ENCODE measurements around the gene CAPZB. TPM values are rescaled to one million over a fixed set of nuclear protein-coding genes. Genes with fewer than 3 reads are reported as not detected.

Gene CAPZB
- total RNA-seq, 1 donor from 2014 or later, result 403 TPM

DNA sequence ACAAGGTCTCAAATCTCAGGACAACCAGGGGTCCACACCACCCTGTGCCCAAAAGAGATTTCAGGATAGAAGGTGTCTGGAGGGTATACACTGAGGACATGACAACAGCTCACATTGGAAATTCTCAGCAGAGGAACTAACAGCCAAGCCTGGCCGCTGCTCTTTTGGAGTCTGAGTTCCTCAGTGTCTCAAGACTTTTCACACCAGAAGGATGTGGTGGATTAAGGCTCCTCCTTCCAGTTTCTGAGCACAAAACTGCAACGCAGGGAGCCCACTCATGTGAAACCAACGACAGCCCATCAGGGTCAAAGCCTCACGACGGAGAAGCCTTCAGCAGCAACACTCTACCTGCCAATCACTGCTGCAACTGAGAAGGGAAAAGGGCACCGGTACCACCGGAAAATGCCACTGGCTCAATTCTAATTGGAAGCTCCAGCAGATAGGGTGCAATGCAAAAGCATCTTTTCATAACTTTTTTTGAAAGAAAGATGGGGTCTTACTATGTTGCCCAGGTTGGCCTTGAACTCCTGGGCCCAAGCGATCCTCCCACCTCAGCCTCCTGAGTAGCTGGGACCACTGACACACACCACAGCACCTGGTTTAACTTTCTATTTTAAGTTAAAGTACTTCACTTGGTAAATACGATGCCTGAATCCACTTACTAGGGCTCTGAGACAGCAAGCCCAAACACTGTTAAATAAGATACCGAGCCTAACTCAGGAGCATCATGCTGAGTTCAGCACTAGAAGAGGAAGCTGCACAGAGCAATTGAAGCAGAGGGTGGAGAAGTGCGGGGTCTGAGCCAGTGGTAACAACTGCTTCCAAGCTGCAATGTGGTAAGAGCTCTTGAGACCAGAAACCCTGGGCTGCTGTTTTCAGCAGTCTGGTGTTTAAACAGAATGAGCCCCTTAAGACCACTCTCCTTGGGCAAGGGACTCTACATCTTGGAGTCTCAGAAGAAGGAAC is 7.8 kb downstream of the CAPZB start:
- H3K27ac Mint-ChIP-seq (ENCODE audit: unreplicated experiment), result peak overlapping the region; percentile 7
- peaks cover 4% of the 10 kb centered on the region for H3K36me3 Mint-ChIP-seq (ENCODE audit: unreplicated experiment)
- TF ChIP-seq CTCF (IDR thresholded peaks at IDR 0.05), result no peak
- peaks cover 51% of the 10 kb centered on the region for H3K4me1 Mint-ChIP-seq (ENCODE audit: unreplicated experiment)
- H3K9me3 Mint-ChIP-seq (ENCODE audit: unreplicated experiment), result no peaks in the 10 kb centered on the region
- no peak overlapping the region for H3K4me3 Mint-ChIP-seq (ENCODE audit: unreplicated experiment)
- DNase-seq (ENCODE audit: extremely low spot score, unreplicated experiment), result no peak
- no peaks in the 10 kb centered on the region for H3K27me3 Mint-ChIP-seq (ENCODE audit: unreplicated experiment)

GRCh38 chr1:19476450-19477190 is 8.7 kb downstream of the CAPZB start:
- no peak for TF ChIP-seq CTCF (IDR thresholded peaks at IDR 0.05)
- no peak for DNase-seq (ENCODE audit: extremely low spot score, unreplicated experiment)
- peak overlapping the region; percentile 7 for H3K27ac Mint-ChIP-seq (ENCODE audit: unreplicated experiment)
- H3K4me1 Mint-ChIP-seq (ENCODE audit: unreplicated experiment), result peaks cover 48% of the 10 kb centered on the region
- no peak overlapping the region for H3K4me3 Mint-ChIP-seq (ENCODE audit: unreplicated experiment)
- H3K27me3 Mint-ChIP-seq (ENCODE audit: unreplicated experiment), result no peaks in the 10 kb centered on the region
- H3K9me3 Mint-ChIP-seq (ENCODE audit: unreplicated experiment), result no peaks in the 10 kb centered on the region
- H3K36me3 Mint-ChIP-seq (ENCODE audit: unreplicated experiment), result peaks cover 7% of the 10 kb centered on the region

- TF ChIP-seq CTCF (IDR thresholded peaks at IDR 0.05), result no peak
- H3K4me3 Mint-ChIP-seq (ENCODE audit: unreplicated experiment), result no peak overlapping the region
- H3K27ac Mint-ChIP-seq (ENCODE audit: unreplicated experiment), result no peak overlapping the region
- DNase-seq (ENCODE audit: extremely low spot score, unreplicated experiment), result no peak
- no peaks in the 10 kb centered on the region for H3K9me3 Mint-ChIP-seq (ENCODE audit: unreplicated experiment)
- no peaks in the 10 kb centered on the region for H3K27me3 Mint-ChIP-seq (ENCODE audit: unreplicated experiment)
- peaks cover 37% of the 10 kb centered on the region for H3K4me1 Mint-ChIP-seq (ENCODE audit: unreplicated experiment)
- H3K36me3 Mint-ChIP-seq (ENCODE audit: unreplicated experiment), result peaks cover 7% of the 10 kb centered on the region
Measured at GRCh38 chr1:19475296-19475695, 10.0 kb downstream of the CAPZB start.

- Mint-ChIP-seq H3K9me3 (ENCODE audit: unreplicated experiment) (no peaks in the 10 kb centered on the region), H3K4me1 (ENCODE audit: unreplicated experiment) (peaks cover 47% of the 10 kb centered on the region), H3K36me3 (ENCODE audit: unreplicated experiment) (peaks cover 5% of the 10 kb centered on the region), H3K27ac (ENCODE audit: unreplicated experiment) (peak overlapping the region; percentile 66), H3K4me3 (ENCODE audit: unreplicated experiment) (no peak overlapping the region), H3K27me3 (ENCODE audit: unreplicated experiment) (no peaks in the 10 kb centered on the region)
- TF ChIP-seq CTCF (IDR thresholded peaks at IDR 0.05), result no peak
- DNase-seq (ENCODE audit: extremely low spot score, unreplicated experiment), result no peak
Measured at GRCh38 chr1:19472174-19472573, 13.2 kb downstream of the CAPZB start.

DNA sequence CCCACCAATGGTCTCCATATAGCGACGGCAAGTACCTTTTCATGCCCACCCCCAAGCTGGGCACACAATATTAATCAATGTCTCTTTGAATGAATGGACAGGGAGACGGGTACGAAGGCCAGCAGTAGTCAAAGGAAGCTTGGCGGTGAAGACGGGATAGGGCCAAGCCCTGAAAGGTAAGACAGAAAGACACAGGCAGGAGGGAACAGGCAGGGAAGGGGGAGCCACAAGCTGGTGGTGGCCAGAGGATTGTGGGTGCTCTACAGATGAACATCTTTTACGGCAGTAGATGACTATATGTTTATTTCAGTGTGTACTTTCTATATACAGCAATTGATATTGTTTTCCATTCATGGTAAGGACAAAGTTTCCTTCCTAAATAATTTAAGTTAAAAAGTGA is 16.3 kb downstream of the CAPZB start:
- peak overlapping the region; percentile 68 for H3K27ac Mint-ChIP-seq (ENCODE audit: unreplicated experiment)
- peaks cover 47% of the 10 kb centered on the region for H3K4me1 Mint-ChIP-seq (ENCODE audit: unreplicated experiment)
- TF ChIP-seq CTCF (IDR thresholded peaks at IDR 0.05), result no peak
- H3K4me3 Mint-ChIP-seq (ENCODE audit: unreplicated experiment), result no peak overlapping the region
- peaks cover 8% of the 10 kb centered on the region for H3K36me3 Mint-ChIP-seq (ENCODE audit: unreplicated experiment)
- DNase-seq (ENCODE audit: extremely low spot score, unreplicated experiment), result no peak
- H3K27me3 Mint-ChIP-seq (ENCODE audit: unreplicated experiment), result no peaks in the 10 kb centered on the region
- H3K9me3 Mint-ChIP-seq (ENCODE audit: unreplicated experiment), result no peaks in the 10 kb centered on the region

Data from osteocyte (in vitro differentiated cells).